Glomerular endothelial cell (primary cell): ENCODE results near the gene EPB41L2. TPM values are rescaled to one million over a fixed set of nuclear protein-coding genes. Genes with fewer than 3 reads are reported as not detected.
A peak's percentile ranks its signal among the peaks of the same experiment; 100 is the strongest.

Experiments
- DNase-seq: peaks from one replicate; pipeline ENCODE4 v3.0.0-alpha.2; 2011; ENCODE audit warnings: low read depth, low spot score; ENCODE audit errors: extremely low read depth
- total RNA-seq: library from RNA; depleted of rRNA; stranded (reverse); fragments of >200 nt; gene quantifications from 2 replicates; pipeline ENCODE4 v1.2.3, GENCODE V29; 2015

The EPB41L2 gene
- total RNA-seq, 1 donor from 2014 or later, result 91.5 TPM

DNA sequence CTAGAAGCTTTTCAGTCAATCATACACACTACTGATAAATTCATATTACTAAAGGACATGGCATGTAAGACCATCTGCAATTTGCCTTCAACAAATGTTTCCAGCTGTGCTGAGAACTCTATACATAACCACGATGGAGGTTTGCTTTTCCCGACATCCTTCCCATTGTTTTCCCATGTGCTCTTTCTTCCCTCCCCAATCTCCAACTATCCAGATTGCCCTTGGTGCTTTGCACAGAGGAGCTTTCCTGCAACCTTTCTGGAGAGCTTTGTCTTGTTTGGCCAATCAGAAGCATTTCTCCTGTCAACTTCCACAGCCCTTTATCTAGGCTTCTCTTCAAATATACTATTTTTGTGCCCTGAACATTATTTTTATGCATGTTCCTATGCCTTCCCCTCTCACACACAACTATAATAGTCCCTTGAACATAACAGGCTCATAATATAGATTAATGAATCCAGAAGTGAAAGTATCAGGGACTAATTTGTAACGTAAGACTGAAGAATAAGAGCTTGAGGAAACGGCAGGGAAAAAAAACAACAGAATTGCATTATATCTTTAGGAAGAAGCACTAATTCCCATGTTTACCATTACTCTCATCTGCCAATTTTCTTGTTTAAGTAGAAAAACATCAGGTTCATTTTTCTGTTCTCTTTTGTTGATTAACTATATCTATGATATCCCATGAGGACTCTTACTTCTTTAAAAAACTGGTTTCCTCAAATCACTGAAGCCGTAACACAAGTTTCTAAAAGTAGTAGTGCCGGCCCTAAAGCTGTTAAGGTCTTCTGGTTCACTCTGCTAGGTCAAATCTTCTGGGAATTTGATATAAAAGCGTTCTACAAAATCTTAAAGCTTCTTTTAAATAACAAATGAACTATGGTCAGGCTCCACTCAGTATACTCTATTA, 215.8 kb downstream of the EPB41L2 start:
- no peak for DNase-seq

- no peak for DNase-seq
Observed at GRCh38 chr6:130846501-130846900, 216.5 kb downstream of the EPB41L2 start.

DNA sequence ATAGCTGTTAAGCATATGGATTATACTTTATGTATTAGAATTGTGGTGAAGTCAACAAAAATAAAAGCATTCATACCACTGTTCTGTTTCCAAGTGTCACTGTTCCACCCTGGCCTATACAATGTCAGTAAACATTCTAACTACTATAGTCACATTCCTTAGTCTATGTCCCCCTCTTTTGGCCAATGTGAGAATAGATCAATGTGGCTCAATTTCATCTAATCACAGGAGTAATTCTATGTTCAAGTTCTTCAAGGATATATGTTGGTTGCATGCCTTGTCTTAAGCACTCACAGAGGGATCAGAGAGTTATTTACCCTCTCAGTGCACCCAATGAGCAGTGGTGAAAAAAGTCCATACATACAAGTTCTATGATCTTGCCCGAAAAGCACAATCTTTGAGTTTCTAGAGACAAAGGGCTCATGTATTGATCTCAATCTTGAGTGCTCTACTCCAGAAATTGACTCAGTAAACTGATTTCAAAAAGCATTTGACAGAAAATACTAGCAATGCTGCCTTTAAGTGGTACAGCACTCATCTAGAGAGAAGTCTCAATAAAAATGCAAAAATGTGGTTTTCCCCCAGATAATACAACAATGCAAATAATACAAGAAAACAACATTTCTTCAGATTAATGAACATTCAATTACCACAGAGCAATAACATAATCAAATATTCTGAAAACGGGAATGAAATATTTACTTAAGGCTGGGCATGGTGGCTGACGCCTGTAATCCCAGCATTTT, 219.3 kb downstream of the EPB41L2 start:
- peak; percentile 36 for DNase-seq

DNA sequence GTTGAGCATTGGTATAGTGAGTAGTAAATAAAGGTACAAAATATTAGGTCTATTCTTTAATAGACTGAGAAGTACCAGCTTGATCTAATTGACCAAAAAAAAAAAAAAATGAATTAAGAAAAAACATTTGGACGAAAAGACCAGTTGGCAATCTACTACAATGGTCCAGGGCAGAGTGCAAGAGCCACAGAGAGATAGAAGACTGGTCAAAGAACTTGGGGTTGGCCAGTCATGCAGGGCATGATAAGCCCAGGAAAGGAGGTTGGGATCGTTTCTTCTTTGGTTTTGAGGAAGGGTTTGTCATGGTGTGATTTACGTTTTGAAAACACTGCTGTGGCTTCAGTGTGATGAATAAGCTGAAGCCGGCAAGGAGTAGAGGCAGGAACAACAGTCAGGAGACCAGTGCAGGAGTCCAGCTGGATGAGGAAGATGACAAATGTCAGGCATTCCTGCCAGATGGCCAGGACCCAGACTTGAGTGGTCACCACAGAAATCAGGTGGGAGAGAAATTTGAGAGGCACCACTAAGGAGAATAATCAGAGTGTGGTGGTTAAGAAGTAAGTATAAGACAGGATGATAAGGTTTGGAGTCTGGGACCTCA, 221.8 kb downstream of the EPB41L2 start:
- no peak for DNase-seq

- DNase-seq, result no peak
Observed at GRCh38 chr6:130840050-130840449, 223.0 kb downstream of the EPB41L2 start.

DNA sequence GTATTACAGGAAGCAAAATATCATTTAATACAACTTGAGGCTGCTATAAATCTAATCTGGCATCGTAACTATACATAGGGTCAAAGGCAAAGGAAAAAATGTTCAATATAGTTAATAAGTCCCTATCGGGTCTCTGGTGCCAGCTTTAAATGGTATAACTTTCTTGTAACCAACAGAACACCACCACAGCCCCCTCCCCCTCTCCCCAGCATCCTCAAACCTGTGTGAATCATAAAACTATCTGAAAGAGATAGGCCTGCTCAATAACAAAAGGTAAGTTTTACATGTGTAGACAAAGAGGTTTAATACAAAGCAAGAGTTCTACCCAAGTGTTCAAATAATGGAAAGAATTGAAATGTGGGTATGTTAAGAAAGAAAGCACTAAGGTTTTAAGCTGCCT, 223.7 kb downstream of the EPB41L2 start:
- no peak for DNase-seq

- DNase-seq, result no peak
Observed at GRCh38 chr6:130838951-130839350, 224.1 kb downstream of the EPB41L2 start.

GRCh38 chr6:130838250-130838860, 224.7 kb downstream of the EPB41L2 start:
- no peak for DNase-seq

GRCh38 chr6:130837067-130837466, 226.0 kb downstream of the EPB41L2 start:
- no peak for DNase-seq

DNA sequence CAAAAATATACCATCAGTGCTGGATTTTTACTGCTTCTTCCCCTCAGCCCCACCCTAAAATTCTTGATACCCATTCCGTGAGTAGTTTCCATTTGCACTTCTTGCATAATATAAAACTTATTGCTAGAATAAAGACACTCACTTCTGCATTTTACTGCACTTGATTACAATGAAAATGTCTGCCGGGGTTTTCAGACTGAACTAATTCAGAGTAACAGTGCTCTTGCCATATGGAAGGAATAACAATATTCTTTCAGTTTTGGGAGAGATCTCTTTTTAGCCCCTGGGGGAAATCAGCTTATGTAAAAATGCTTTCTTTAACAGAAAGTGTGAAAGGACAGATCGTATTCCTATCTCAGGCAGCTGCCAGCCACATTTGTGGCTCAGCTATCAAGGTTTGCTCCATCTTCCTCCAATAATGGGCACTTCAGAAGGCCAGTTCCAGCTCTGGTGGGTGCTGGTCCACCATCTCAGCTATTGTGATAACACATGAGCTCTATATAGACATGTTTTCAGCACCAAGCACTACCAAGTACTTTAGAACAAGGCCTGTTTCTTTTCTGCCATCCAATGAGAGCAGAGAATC, 226.9 kb downstream of the EPB41L2 start:
- DNase-seq, result no peak

DNA sequence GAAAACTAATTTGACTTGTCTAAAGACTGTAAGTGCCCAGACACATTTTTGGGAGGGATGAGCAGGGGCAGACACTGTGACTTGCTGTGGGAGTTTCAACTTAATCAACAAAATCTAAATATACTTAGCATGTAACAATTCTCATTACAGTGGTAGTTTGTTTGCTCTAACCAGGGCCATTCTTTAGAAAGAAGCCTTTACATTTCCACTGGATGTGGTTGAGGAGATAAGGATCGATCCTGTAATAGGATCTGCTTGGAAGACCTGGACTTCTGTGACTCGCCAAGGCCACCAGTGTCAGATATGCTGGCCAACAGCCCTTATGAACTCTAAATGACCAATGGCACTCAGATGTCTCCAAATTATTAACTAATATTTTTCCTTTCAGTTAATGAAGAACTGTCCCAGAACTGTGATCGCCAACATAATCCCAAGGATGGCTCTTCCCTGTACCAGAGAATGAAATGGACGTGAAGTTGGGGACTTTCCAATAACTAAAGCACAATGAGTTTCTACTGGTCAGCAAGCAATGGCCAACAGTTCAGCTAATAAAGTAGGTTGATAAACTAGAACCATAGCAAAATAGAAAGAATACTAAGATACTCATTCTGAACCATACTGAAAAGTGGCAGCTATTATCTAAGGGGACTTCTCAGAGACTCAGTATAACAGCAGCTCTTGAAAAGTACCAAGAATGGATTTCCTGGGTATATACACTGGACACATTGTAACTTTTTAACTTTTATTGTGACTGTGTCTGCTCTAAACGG, 228.4 kb downstream of the EPB41L2 start:
- no peak for DNase-seq

- no peak for DNase-seq
Observed at GRCh38 chr6:130833569-130833968, 229.5 kb downstream of the EPB41L2 start.

- no peak for DNase-seq
Observed at GRCh38 chr6:130831607-130832006, 231.4 kb downstream of the EPB41L2 start.

DNA sequence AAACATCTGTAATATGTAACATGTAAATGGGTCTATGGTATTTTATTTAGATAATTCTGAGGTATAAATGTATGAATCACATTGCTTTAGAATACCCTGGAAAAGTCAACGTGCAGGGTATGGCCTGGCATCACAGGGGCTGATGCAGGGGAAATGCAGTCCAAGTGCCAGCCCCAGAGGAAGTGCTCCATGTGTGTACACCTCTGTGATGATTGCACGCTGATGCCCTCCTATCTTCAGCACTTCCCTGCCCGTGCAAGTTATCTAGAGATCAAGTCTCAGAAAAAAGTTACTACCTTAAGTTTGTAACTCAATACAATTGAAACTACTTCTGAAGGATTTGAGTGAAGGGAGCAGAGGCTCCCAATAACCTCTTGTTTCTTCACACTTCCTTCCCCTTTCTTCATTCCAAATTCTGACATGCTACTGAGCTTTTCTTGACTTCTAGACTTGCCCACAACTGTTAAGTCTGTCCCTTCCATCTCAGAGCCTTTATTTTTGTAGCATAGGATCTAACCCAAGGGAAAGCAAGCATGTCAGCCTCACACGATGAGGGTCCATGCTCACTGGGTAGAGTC, 233.6 kb downstream of the EPB41L2 start:
- no peak for DNase-seq

- DNase-seq, result no peak
Observed at GRCh38 chr6:130827247-130828149, 235.5 kb downstream of the EPB41L2 start, which contains the start of gene SMLR1. Gene SMLR1, plus strand, starts transcription at chr6:130827406. Its CDS starts 8 bp downstream, at chr6:130827414.

GRCh38 chr6:130826442-130827246, 236.4 kb downstream of the EPB41L2 start:
- no peak for DNase-seq

DNA sequence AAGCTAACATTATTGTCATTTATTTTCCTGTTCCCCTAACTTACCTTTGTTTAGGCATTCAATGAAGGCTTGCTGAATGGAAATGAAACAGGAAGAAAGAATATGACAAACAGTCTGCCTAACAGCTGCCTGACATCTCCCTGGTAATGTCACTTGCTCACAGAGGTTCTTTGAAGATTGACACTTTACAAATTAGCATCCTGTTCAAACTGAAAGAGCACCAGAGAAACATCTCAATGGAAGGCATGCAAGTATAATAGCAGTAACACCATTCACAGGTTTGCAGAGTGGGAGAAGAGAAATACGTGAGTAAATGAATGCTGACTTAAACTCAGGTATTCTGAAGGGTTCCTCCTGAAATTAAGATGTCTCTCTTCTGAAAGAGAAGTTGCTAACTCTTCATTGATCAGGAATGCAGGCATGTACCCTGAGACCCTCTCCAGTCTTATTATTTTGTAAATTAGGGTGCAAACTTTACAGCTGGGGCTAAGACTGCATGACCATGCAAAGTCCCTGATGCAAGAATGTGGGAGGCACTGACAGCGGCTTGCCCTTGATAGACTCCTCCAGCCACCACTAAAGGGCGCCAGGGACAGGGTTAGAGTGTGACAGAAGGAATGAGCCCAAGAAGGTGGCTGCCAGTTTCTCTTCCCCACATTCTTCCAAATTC, 237.1 kb downstream of the EPB41L2 start:
- DNase-seq, result no peak
